HG02571 (cell line): ENCODE measurements around the gene FDCSP.
"Not testable (repeated sequence)": the region's sequence is repeated elsewhere in the genome, so short reads cannot be mapped to it uniquely, and the experiment has no call there.

Source experiments
- ATAC-seq: cut with Tn5 transposase; IDR thresholded peaks from one replicate; pipeline ENCODE4 v1.9.1; 2021; ENCODE audit warnings: mild to moderate bottlenecking, moderate library complexity; ENCODE audit not compliant: unreplicated experiment

FDCSP gene

GRCh38 chr4:70225824-70226223, at the start of gene FDCSP:
TSS of gene FDCSP (plus strand) at chr4:70226124. CDS start at chr4:70231195, 5,071 bp downstream.
- no peak for ATAC-seq

GRCh38 chr4:70177090-70177489, 48.8 kb upstream of the FDCSP start:
- no peak for ATAC-seq

GRCh38 chr4:70178075-70178660, 47.8 kb upstream of the FDCSP start:
- no peak for ATAC-seq

DNA sequence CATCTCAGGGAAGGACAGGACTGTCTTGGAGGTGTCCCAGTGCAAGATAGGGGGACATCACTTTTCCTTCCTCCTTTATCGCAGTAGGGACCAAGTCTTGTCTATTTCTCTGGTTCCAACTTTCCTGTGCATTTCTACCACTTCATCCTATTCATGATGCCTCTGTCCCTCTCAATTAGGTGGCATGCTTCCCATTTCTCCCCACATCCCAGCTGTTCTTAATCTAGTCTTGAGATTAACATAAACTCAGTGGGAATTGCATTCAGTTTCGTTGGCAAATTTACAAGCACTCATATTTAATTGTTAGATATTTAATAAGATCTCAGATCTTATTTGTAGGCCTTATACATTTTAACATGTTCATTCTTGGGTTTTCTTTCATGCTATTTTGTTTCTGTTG, 46.1 kb upstream of the FDCSP start:
- ATAC-seq = no peak

GRCh38 chr4:70181864-70182263, 44.1 kb upstream of the FDCSP start:
- no peak for ATAC-seq

DNA sequence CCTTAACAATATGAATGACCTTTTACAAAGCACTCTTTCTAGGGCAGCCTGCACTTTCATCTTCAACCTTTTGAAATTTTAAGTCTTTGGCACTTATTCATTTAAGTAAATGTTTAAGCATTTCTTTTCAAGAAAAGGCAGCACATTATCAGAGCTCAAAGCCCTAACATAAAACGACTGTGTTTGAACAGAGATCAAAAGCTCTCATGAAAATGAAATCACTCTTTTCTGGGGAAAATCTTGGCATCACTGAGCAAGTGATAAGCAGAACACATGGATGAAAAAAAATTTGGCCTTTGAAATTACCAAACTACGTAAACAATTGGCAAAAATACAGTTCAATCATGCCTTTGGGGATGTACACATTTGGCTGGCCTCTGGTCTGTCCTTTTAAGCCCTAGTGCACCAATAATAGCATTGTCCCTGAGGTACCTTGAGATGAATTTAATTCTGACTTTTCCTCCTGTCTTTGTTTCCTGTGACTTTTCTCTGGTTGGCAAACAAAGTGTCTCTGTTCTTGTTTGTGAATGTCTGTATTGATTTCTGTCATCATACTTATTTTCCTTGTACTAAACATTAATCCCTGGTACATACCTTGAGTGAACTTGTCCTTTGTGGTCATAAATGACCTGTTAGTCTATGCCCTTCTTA, 43.3 kb upstream of the FDCSP start:
- ATAC-seq = no peak

DNA sequence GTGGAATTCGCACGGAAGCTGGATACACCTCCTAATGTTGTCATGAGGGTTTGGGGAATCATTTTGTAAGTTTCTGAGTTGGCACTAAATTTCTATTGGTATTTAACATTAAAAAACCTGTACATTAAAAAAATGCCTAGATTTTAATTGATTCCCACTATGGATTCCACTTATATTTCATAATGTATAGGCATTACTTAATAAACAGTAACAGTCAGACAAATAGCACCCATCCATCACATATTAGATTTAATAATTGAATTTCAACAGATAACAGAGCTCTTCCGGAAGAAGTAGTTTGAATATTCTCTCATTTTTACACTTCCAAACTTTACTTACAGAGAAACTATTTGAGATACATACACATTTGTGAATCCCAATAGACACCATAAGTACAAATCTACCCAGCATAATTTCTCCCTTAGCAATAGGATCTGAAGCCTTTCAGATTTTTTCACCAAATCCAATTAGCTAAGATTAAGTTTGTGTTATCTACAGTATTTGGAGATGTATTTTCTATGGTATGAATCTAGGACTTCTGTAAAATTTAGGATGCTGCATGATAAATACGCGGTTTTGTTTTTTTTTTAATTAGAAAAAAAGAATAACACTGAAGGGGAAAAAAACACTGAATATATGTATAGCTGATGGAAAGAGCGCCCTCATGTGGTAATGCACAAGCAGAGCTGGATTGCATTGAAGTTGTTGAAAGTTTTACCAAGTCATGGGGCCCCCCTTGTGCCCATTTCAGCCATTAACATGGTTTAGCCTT, 42.6 kb upstream of the FDCSP start:
- peak; percentile 85 for ATAC-seq

DNA sequence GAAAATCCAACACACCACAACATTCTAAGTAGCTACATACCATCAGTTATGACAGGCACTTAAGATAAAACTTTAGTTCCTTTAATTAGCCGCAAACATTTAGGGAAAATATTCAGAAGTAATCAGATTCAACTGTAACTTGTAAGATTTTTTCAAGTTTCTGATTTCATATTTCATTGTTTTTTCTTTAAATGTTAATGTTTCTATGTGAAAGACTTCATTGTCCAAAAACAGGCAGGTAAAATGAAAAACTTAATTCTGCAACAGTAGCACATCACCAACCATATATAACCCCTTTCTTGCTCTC, 42.0 kb upstream of the FDCSP start:
- no peak for ATAC-seq

GRCh38 chr4:70187216-70187615, 38.7 kb upstream of the FDCSP start:
- ATAC-seq = no peak

GRCh38 chr4:70190579-70190978, 35.3 kb upstream of the FDCSP start:
- ATAC-seq = no peak

DNA sequence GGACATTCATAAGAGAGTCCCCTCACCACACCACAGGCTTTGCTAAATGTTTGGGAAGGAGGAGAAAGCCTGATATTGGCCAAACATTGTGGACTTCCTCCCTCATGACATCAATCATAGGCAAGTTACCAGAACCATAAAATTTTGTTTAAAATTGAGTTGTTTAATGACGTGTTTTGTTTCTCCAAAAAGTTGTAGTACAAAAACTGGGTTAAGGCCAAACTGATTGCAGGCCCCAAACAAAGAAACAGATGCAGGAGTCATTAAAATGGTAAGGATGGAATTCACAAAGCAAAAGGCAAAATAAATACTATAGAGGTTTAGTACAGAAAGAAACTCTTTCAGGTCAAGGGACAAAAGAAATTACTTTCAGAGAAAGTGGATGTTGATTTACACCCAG, 34.3 kb upstream of the FDCSP start:
- ATAC-seq = no peak

DNA sequence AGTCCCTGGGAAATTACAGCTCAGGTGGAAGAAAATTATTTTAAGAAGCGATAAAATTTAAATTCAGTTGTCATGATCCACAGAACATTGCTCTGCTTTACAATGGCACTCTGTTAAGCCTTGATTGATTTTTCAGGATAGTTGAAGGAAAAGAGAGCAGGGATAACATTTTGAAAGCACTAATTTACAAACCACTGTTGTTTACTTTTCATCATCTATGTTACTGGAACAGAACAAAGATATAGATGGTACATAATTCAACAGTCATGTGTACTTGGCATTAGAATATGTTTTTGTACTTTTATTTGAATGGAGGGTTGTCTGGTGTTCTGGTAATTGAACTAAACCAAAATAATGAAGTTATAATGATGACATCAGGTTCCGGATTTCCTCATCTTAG, 33.0 kb upstream of the FDCSP start:
- no peak for ATAC-seq

DNA sequence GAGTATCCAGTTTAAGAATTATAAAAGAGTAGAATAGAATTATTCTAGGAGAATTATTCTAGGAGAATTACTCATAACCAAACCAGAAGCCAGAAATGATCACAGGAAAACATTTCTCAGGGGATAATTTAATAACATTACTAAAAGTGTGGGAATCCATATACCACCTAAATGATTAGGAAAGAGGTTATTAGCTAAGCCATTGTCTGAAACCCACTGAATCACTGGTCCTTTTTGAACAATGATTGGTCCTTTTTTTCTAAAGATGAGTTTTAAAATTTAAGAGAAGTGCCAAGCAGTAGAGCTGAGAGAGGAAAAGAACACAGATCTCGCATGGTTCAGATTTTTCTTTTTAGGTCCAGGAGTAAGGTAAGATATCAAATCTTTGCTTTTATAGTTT, 30.5 kb upstream of the FDCSP start, which contains the start of gene ODAM:
ODAM (plus strand) TSS at position 301 of the 400 bp plus-strand sequence. CDS start 819 bp downstream, outside the sequence.
- ATAC-seq = no peak

DNA sequence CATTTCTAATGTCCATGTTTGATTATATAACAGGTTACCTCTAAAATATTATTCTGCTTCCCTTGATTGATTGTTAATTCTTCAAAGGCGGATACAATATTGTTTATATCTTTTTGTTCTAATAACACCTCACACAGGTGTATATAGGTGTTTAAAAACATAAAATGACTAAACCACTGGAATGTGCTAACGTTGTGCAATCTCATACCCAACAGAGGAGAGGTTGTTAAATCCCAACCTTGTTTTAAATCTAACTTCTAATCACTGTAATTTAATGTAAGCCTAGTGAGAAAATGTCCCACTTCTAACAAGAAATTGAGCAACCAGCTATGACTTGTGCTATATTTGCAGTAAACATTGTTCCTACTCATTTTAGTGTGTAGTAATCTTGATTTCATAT, 29.1 kb upstream of the FDCSP start:
- no peak for ATAC-seq

- ATAC-seq = no peak
Measured at GRCh38 chr4:70197842-70198241, 28.1 kb upstream of the FDCSP start.

- no peak for ATAC-seq
Measured at GRCh38 chr4:70203601-70204000, 22.3 kb upstream of the FDCSP start.

DNA sequence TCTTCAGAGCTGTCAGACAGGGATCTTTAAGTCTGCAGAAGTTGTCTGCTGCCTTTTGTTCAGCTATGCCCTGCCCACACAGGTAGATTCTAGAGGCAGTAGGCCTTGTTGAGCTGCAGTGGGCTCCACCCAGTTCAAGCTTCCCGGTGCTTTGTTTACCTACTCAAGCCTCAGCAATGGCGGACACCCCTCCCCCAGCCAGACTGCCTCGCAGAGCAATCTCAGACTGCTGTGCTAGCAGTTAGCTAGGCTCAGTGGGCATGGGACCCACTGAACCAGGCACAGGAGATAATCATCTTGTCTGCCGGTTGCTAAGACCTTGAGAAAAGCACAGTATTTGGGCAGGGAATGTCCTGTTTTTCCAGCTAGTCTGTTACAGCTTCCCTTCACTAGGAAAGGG, 13.2 kb upstream of the FDCSP start:
- not testable (repeated sequence) for ATAC-seq

DNA sequence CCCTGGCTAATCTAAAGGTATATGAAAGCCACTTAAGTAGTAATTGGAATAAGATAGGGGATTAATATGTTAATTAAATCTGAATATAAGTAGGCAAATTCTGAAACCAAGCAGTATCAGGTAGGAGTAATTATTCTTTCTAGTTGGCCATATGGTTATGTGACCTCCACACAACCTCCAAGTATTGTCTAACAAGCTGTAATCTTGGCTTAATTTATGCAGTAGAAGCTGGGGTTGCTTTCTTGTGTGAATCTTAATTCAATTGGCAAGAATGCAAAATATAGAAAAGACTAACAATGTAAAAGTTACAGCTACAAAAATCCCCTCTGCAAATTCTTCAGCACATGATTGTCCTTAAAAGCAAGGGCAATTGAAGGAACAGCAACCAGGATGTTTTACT, 9.8 kb upstream of the FDCSP start:
- ATAC-seq = not testable (repeated sequence)

- not testable (repeated sequence) for ATAC-seq
Measured at GRCh38 chr4:70216550-70216949, 9.4 kb upstream of the FDCSP start.

GRCh38 chr4:70221389-70221788, 4.5 kb upstream of the FDCSP start:
- not testable (repeated sequence) for ATAC-seq

GRCh38 chr4:70221818-70222217, 4.1 kb upstream of the FDCSP start:
- not testable (repeated sequence) for ATAC-seq

- no peak for ATAC-seq
Measured at GRCh38 chr4:70236125-70236524, 10.2 kb downstream of the FDCSP start.
